ENCODE results near the gene C4orf50.

C4orf50 gene

DNA sequence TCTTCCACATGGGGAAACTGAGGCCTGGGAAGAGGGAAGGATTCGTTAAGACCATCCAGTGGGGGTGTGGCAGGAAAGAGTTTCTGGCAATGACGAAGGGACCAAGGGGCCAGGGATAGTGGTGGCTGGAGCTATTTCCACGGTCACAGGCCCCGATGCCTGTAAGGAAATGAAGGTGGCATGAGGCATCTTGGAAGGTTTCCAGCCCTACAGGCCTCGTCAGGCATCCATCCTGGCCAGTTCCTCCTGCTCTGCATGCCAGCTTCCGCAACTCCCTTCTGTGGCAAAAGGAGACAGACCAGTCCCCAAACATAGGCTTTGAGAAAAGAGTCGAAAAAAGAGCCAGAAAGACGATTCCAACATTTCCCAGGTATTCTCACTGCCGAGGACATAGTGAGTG lies 9.2 kb upstream of the C4orf50 start:
- no peak for DNase-seq (ENCODE audit: low read depth)
- H3K4me3 ChIP-seq (ENCODE audit: low read depth, low read length) = no peak overlapping the region
- TF ChIP-seq, protein P1, sequence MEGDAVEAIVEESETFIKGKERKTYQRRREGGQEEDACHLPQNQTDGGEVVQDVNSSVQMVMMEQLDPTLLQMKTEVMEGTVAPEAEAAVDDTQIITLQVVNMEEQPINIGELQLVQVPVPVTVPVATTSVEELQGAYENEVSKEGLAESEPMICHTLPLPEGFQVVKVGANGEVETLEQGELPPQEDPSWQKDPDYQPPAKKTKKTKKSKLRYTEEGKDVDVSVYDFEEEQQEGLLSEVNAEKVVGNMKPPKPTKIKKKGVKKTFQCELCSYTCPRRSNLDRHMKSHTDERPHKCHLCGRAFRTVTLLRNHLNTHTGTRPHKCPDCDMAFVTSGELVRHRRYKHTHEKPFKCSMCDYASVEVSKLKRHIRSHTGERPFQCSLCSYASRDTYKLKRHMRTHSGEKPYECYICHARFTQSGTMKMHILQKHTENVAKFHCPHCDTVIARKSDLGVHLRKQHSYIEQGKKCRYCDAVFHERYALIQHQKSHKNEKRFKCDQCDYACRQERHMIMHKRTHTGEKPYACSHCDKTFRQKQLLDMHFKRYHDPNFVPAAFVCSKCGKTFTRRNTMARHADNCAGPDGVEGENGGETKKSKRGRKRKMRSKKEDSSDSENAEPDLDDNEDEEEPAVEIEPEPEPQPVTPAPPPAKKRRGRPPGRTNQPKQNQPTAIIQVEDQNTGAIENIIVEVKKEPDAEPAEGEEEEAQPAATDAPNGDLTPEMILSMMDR (IDR thresholded peaks at IDR 0.05; ENCODE audit: low read depth, low read length, missing control alignments) = no peak

DNA sequence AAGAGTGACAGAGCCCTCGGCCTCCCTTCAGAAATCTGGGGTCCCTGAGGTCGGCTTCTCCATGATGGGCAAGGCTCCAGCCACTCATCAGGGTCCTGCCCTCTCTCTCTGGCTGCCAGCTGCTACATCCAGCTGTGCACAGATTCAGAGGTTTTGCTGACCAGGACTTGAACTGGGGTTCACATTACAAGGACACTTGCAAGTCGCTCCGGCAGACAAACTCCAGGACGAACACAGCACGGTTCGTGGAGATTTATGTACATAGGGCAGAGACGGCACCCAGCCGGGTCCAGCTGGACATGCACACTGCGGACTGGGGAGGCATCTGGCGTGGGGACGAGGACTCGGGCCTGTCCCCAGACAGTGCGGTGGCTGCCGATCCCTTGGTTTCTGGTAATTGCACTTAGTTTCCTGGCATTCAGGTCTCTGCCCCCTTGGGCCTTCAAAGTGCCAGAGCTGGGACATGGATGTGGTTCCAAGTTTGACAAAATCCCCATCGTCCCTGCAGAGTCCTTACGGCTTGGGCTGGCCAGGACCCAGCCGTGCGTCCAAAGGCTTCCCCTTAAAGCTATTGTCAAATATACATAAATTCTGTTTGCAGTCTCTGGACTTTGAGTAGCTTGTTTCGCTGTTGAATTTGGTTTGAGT lies 6.2 kb upstream of the C4orf50 start:
- DNase-seq (ENCODE audit: low read depth) = no peak
- H3K4me3 ChIP-seq (ENCODE audit: low read depth, low read length) = no peak overlapping the region
- TF ChIP-seq, protein P1 (IDR thresholded peaks at IDR 0.05; ENCODE audit: low read depth, low read length, missing control alignments) = no peak

DNA sequence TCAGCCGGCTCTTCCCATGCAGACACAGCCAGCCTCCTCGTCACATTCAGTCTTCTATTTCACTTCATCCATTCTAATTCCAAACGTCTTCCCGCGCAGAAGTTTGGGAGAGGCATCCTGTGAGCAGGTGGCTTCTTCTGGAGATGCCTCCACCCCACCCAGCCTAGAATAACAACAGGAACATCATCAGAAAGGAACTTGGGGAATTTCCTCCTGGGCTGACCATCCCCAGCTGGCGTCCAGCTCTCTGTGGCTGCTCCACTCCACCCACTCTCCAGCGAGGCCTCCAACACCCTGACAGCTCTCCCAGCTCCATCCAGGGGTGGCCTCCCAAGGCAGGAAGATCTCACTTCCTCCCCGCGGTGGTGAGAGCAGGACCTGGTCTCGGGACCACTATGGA lies 5.5 kb upstream of the C4orf50 start:
- TF ChIP-seq, protein P1 (IDR thresholded peaks at IDR 0.05; ENCODE audit: low read depth, low read length, missing control alignments) = no peak
- H3K4me3 ChIP-seq (ENCODE audit: low read depth, low read length) = no peak overlapping the region
- DNase-seq (ENCODE audit: low read depth) = no peak

DNA sequence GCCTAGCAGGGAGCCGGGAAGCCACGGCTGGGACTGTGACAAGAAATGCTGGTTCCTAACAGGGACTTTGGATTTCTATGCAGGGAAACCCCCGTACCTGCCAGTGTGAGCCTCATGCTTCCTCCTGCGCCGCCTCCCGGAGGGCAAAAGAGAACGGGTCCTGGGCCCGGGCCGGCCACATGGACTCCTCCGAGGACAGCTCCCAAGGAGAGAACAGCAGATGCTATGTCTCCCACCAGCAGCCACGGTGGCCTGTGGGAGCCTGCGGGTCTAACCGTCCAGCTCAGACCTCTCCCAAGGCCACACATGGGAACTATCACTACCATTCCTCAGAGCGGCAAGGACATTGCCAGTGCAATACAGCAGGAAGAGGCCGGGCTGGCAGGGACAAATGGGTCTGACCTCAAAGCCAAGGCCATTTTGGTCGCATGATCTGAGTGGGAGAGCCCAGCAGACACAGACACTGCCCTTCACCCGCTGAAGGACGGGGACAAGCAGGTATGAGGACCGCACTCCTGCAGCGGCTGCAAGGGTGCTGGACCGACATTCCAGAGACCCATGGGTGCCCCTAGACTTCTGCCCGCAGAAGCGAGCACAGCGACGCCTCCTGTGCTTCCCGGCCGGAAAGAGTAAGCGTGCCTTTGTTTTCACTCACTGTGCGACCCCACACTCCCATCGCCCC lies 4.5 kb upstream of the C4orf50 start:
- no peak overlapping the region for H3K4me3 ChIP-seq (ENCODE audit: low read depth, low read length)
- no peak for DNase-seq (ENCODE audit: low read depth)
- TF ChIP-seq, protein P1 (IDR thresholded peaks at IDR 0.05; ENCODE audit: low read depth, low read length, missing control alignments) = no peak

DNA sequence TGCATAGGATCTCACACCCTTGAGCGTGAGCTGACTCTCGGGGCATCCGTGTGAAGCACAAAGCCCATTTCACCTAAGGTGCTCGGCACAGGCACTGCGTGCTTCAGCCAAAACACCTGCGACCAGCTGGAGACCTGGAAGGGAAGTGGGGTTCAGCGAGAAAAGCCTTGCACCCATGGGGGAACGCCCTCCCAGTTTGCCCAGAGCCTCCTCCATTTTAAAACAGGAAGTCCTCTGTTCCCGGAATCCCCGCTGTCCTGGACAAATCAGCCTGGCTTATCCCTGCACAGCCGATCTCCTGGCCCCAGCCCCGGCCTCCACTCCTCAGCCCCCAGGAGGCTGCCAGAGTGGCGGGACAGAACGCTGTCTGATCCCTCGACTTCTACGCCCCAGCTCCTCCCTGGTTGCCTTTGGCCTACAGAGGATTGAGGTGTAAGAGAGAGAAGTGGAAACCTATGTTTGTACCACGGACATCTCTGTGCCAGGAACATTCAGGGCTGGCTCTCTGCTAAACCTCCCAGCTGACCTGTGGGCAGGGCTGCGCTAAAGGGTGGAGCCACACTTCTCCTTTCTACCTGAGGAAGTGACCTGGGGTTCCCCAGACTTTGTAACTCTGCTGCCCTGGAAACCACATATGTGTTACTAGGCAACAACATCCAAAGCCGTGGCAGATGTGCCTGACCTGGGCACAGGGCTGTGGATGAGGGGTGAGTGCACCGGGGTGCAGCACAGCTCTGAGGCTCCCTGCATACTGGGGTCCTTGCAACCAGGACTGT lies 3.8 kb upstream of the C4orf50 start:
- no peak for DNase-seq (ENCODE audit: low read depth)
- H3K4me3 ChIP-seq (ENCODE audit: low read depth, low read length) = no peak overlapping the region
- TF ChIP-seq, protein P1 (IDR thresholded peaks at IDR 0.05; ENCODE audit: low read depth, low read length, missing control alignments) = no peak

DNA sequence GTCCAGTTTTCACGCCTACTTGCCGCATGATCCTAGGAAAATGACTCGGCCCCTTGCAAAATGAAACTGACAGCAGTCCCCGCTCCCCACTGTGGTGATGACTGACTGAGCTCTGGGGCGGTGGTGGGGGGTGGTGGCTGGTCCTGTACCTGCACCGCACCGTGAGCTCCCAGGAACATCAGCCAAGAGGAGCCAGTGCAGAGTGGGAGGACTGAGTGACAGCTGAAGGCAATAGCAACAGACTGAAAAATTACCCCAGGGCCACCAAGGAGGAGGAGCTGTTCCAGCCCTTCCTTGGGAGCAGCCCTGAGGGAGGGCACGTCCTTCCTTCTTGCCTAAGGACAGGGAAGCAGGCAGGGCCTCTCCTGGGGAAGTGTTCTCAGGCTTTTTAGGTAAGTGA lies 2.4 kb upstream of the C4orf50 start:
- DNase-seq (ENCODE audit: low read depth) = no peak
- H3K4me3 ChIP-seq (ENCODE audit: low read depth, low read length) = no peak overlapping the region
- TF ChIP-seq, protein P1 (IDR thresholded peaks at IDR 0.05; ENCODE audit: low read depth, low read length, missing control alignments) = no peak

Measured in GM12864 (cell line).